Activated CD4-positive, alpha-beta memory T cell treated with anti-CD3 and anti-CD28 coated beads for 36 hours (primary cell): ENCODE measurements around the gene EVI2B. TPM values are rescaled to one million over a fixed set of nuclear protein-coding genes. Genes with fewer than 3 reads are reported as not detected.

Experiments used
- CTCF ChIA-PET: fragments of 350-600 bp; sonication (Branson Sonifier 250); formaldehyde crosslinking; loops from one replicate; lab custom pipeline; 2021; ENCODE audit warnings: antibody characterized with exemption, inconsistent platforms; lab: Charles Lee
- POLR2A ChIA-PET: fragments of 350-600 bp; sonication (Branson Sonifier 250); formaldehyde crosslinking; loops from one replicate; lab custom pipeline; 2021; ENCODE audit warnings: antibody characterized with exemption; lab: Charles Lee
- DNase-seq: peaks from one replicate; pipeline ENCODE4 v3.0.0-alpha.2; 2020
- H3K27ac Mint-ChIP-seq: one replicate; pipeline ENCODE4 v1.8.0; 2021; ENCODE audit warnings: mixed read lengths
- H3K27me3 Mint-ChIP-seq: one replicate; pipeline ENCODE4 v1.8.0; 2021; ENCODE audit warnings: mixed read lengths
- H3K36me3 Mint-ChIP-seq: one replicate; pipeline ENCODE4 v1.8.0; 2021; ENCODE audit warnings: mixed read lengths
- H3K4me1 Mint-ChIP-seq: one replicate; pipeline ENCODE4 v1.8.0; 2021; ENCODE audit warnings: low read depth, mixed read lengths
- H3K4me3 Mint-ChIP-seq: one replicate; pipeline ENCODE4 v1.8.0; 2021; ENCODE audit warnings: mild to moderate bottlenecking, mixed read lengths
- H3K9me3 Mint-ChIP-seq: one replicate; pipeline ENCODE4 v1.8.0; 2021; ENCODE audit warnings: mixed read lengths
- intact Hi-C: fragments of 100-400 bp; cut with micrococcal nuclease; formaldehyde crosslinking; loops from one replicate; pipeline ENCODE4 v1.15.1; 2023
- total RNA-seq, 2 experiments: library from RNA; stranded (reverse); gene quantifications; one replicate each; pipeline ENCODE4 v1.2.3, GENCODE V29; 2021

Gene EVI2B
- total RNA-seq, 2 experiments from 2014 or later = 14.1 to 15.9 TPM

DNA sequence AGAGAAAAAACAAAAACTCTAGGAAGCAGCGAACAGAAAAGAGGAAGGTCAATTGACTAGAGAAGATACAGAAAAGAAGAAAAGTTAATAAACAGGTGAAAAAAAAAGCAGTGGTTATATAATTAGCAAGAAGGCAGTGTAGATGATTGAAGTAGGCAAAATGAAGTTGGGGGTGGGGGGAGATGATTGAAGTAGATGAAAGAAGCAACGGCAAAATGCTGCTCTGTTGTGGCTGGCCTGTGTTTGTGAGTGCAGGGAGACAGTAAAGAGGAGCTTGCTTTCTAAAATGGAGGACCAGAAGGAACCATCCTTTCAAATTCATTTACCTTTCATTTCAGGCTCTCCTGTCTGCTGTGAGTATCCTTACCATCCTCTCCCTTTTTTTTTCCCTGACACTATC is 3.6 kb downstream of the EVI2B start:
- DNase-seq = peak; percentile 51
- peak overlapping the region; percentile 83 for H3K4me3 Mint-ChIP-seq
- H3K27ac Mint-ChIP-seq = peak overlapping the region; percentile 92
- no peaks in the 10 kb centered on the region for H3K27me3 Mint-ChIP-seq
- intact Hi-C loops = loop anchor here (1.0 to 5.0 kb wide), 2 partner anchors 11 to 338 kb away; partner anchors contain the start of genes EVI2A and RNF135
- H3K36me3 Mint-ChIP-seq = peaks cover 18% of the 10 kb centered on the region
- H3K9me3 Mint-ChIP-seq = no peaks in the 10 kb centered on the region
- H3K4me1 Mint-ChIP-seq = peaks cover 55% of the 10 kb centered on the region
- CTCF ChIA-PET = interaction anchor here (1.7 to 1.8 kb wide), 2 partner anchors 9 to 11 kb away, joined by 6 to 13 read pairs; partner anchors contain the start of gene EVI2A
- POLR2A ChIA-PET = interaction anchor here (4.5 kb wide), 1 partner anchor 9 kb away, joined by 106 read pairs; the partner anchor contains the start of gene EVI2A

DNA sequence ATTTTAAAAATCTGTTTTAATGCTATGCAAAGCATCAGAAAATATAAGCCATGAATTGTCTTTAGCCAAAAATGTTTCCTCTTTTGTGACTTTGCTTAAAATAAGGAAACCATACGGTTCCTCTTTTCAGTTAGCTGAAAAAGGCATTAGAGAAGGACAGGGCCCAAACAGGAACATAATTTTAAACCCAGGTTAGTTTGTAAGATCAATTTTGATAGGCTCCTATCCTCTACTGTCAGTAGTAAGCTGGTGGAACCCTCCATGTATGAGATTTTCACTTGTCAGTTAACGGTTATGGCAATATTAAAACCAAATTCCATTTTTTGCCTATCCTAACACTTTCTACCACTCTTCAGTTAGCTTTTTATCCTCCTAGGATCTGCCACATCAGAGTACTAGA is 4.3 kb downstream of the EVI2B start:
- Mint-ChIP-seq H3K36me3 (peaks cover 26% of the 10 kb centered on the region), H3K4me3 (peak overlapping the region; percentile 83), H3K27ac (peak overlapping the region; percentile 92), H3K4me1 (peaks cover 57% of the 10 kb centered on the region), H3K27me3 (no peaks in the 10 kb centered on the region), H3K9me3 (no peaks in the 10 kb centered on the region)
- ChIA-PET POLR2A (interaction anchor here (4.5 kb wide), 1 partner anchor 10 kb away, joined by 106 read pairs; the partner anchor contains the start of gene EVI2A), CTCF (interaction anchor here (1.7 kb wide), 1 partner anchor 10 kb away, joined by 13 read pairs; no protein-coding TSS in a partner anchor)
- intact Hi-C loops = loop anchor here (2.0 kb wide), 1 partner anchor 63 kb away; no protein-coding TSS in a partner anchor
- DNase-seq = no peak

DNA sequence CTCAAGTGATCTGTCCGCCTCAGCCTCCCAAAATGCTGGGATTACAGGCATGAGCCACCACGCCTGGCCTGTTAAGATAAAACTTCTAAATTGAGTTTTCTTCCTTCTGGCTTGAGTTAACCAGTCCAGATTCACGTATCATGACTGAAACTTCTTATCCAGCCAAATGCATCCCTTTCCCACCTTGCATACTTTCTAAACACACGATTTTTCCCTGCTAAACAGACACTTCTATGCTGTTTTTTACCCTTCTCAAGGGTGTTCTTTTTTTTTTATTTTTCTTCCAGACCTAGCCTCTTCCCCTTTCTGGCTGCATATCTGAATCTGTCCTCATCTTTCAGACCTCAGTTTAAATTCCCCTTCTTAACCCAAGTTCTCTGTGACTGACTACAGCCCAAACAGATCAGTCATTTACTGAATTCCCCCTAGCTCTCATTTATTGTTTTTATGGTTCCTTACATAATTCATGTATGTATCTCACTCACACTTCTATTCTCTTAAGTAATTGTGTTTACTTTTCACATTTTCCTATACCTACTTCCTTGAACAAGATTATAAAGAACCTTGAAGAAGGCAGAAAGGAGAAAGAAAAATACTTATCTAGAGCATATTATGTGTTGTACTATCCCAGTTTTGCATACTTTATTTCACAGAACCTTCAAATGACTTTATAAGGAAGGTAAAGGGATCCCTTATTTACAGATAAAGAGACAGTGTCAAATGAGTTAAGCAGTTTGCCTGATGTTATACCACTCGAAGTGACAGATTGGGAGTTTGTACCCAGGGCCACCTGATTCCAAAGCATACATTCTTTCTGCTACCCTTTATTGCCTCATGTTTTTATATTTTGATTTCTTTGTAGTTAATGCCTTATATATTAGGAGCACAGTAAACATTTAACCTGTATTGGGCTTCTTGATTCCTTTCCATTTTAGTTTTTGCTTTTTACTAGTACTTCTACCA is 5.2 kb downstream of the EVI2B start:
- peaks cover 57% of the 10 kb centered on the region for H3K4me1 Mint-ChIP-seq
- H3K36me3 Mint-ChIP-seq = peaks cover 31% of the 10 kb centered on the region
- no peaks in the 10 kb centered on the region for H3K9me3 Mint-ChIP-seq
- ChIA-PET CTCF (no interaction called here), POLR2A (interaction anchor here (4.5 kb wide), 1 partner anchor 11 kb away, joined by 106 read pairs; the partner anchor contains the start of gene EVI2A)
- H3K4me3 Mint-ChIP-seq = peak overlapping the region; percentile 65
- H3K27me3 Mint-ChIP-seq = no peaks in the 10 kb centered on the region
- intact Hi-C loops = loop anchor here (2.0 kb wide), 1 partner anchor 64 kb away; no protein-coding TSS in a partner anchor
- DNase-seq = no peak
- peak overlapping the region; percentile 92 for H3K27ac Mint-ChIP-seq

DNA sequence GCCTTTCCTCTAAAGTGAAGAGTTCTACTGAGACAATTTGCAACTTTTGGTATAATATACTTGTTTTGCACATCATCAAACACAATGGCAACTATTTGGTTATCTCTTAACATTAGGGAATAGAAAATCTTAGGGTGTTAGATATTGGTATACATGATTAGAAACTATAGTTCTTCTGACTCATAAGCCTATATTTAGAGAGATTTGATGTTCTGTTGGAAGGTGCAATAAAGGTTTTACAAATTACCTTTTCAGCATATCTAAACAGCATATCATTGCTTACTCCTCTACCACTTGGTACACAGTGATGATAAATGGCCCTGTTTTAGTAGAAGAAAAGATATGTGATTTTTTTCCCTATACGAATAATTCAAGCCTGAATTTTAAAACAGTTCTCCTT is 6.2 kb downstream of the EVI2B start:
- peaks cover 62% of the 10 kb centered on the region for H3K4me1 Mint-ChIP-seq
- POLR2A ChIA-PET = interaction anchor here (1.0 kb wide), 1 partner anchor 12 kb away, joined by 8 read pairs; no protein-coding TSS in a partner anchor

DNA sequence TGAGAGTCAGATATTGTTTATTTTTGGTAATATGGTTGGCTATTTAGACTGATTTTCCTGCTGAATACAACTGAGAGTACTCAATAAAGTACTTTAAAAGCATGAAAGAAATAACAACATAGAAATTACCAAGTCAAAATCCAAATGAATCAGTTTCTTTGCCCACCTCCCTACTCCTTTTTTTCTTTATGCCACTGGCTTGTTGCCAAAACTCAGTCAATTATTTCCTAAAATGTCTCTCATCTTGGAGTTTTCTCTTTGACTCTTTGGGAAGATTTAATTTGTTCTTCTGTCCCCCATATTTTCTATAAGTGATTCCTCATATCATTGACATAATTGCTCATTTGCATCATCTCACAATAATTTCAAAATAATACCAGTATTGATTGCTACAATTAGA is 14.2 kb downstream of the EVI2B start:
- no peaks in the 10 kb centered on the region for H3K27me3 Mint-ChIP-seq
- peaks cover 28% of the 10 kb centered on the region for H3K4me1 Mint-ChIP-seq
- no peak overlapping the region for H3K27ac Mint-ChIP-seq
- no peak for DNase-seq
- H3K9me3 Mint-ChIP-seq = peaks cover 3% of the 10 kb centered on the region
- intact Hi-C loops = no loop called here
- ChIA-PET POLR2A (no interaction called here), CTCF (no interaction called here)
- H3K36me3 Mint-ChIP-seq = peaks cover 19% of the 10 kb centered on the region
- H3K4me3 Mint-ChIP-seq = no peak overlapping the region

More for the DNA sequence above, 6.2 kb downstream of the EVI2B start:
- Mint-ChIP-seq H3K36me3 (peaks cover 41% of the 10 kb centered on the region), H3K9me3 (peaks cover 3% of the 10 kb centered on the region), H3K27ac (peak overlapping the region; percentile 92), H3K4me3 (peak overlapping the region; percentile 30), H3K27me3 (no peaks in the 10 kb centered on the region)
- intact Hi-C loops = loop anchor here (2.0 kb wide), 2 partner anchors 13 to 65 kb away; partner anchors contain the start of gene EVI2A
- CTCF ChIA-PET = no interaction called here
- no peak for DNase-seq

DNA sequence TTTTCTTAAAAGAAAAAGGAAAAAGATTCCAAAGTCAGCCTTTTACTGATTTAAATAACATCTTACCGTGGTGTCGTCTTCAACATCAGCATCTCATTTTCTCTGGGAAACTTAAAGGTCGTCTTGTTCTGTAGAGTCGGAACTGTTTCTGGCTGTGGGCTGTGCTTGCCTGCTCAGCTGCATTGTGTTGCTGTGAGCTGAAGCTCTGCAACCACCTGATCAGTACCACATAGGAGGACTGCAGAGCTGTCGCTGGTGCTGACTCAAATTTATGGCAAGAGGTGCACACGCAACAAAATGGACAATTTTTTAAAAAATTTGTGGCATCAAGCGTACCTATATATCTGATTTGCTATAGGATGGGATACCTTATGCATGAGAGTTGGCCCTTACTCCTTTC is 16.8 kb downstream of the EVI2B start, which contains the start of gene OMG:
OMG (minus strand) TSS at position 150 of the 400 bp plus-strand sequence. CDS start 908 bp downstream, outside the sequence.
- peaks cover 15% of the 10 kb centered on the region for H3K4me1 Mint-ChIP-seq
- no peaks in the 10 kb centered on the region for H3K36me3 Mint-ChIP-seq
- intact Hi-C loops = no loop called here

DNA sequence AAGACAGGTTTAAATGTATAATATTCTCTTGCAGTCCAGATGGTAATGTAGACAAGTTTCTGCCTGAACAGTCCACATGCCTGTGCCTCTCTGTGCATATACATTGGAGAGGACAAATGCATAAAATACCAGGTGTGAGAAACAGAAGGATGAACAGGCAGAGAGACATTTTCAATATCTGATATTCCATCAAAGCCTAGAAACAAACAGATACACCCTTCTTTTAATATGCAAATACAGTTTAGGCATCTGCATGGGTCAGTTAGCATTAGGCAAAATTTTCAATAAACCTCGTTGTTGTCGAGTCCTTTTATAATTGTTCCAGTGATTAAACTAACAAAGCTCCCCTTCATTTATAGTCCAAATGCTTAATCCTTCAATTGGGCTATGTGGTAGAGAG is 17.7 kb downstream of the EVI2B start:
- no peaks in the 10 kb centered on the region for H3K9me3 Mint-ChIP-seq
- no peak for DNase-seq
- H3K27me3 Mint-ChIP-seq = no peaks in the 10 kb centered on the region
- intact Hi-C loops = no loop called here
- POLR2A ChIA-PET = no interaction called here
- no peaks in the 10 kb centered on the region for H3K36me3 Mint-ChIP-seq
- CTCF ChIA-PET = no interaction called here
- peaks cover 7% of the 10 kb centered on the region for H3K4me1 Mint-ChIP-seq
- no peak overlapping the region for H3K4me3 Mint-ChIP-seq
- H3K27ac Mint-ChIP-seq = no peak overlapping the region

More for the DNA sequence above, 16.8 kb downstream of the EVI2B start, which contains the start of gene OMG:
- Mint-ChIP-seq H3K4me3 (no peak within 1 kb of the TSS), H3K9me3 (no peaks in the 10 kb centered on the region), H3K27ac (no peak within 1 kb of the TSS), H3K27me3 (no peaks in the 10 kb centered on the region)
- CTCF ChIA-PET = no interaction called here
- POLR2A ChIA-PET = no interaction called here
- DNase-seq = no peak

DNA sequence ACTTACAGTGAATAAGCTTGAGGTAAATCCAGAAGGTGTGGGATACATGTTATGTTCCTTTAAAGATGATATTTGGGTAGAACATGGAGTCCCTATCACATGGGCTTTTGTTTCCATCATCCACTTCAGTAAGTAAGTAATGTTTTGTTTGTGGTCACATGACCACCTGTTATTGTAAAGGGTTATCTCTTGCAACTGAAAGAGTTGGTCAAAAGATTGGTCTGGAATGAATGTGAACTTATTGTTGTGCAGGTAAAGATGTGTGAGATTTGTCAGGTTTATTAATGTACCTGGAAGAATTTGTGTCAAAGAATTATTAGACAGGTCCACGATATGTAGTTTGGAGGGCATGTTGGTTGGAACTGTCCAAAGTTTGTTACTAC is 18.4 kb downstream of the EVI2B start:
- POLR2A ChIA-PET = no interaction called here
- Mint-ChIP-seq H3K9me3 (no peaks in the 10 kb centered on the region), H3K36me3 (no peaks in the 10 kb centered on the region), H3K4me1 (peaks cover 2% of the 10 kb centered on the region), H3K27ac (no peak overlapping the region), H3K4me3 (no peak overlapping the region), H3K27me3 (no peaks in the 10 kb centered on the region)
- CTCF ChIA-PET = no interaction called here
- DNase-seq = no peak
- intact Hi-C loops = no loop called here

DNA sequence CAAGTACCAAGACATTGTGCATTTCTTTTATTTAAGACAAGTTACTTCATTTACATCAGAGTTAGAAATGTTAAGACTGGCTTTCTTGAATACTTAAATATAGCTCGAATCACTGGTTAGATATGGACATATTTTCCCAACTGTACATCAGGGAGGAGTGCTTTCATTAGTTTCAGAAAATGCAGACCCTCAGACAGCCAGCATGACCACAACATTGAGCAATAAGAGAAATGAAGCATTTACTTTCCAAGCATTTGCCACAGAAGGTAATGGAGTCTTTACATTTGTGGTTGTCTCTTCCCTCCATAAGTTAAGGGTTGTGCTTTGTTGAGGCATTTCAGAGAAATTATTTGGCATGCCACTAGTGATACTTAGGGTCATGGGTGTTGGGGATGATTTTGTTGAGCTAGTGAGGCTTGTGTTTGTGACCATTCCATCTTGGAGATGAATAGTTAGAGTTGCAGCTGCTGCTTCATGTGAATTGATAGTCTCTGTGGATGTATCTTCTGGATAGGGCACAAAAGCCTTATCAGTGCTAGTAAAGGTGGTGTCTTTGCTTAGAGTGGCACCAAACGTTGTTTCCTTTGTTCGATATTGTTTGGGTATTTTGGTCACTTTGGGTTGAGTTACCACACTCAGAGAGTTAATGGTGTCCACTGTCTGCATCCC is 18.9 kb downstream of the EVI2B start:
- POLR2A ChIA-PET = no interaction called here
- CTCF ChIA-PET = no interaction called here
- no peaks in the 10 kb centered on the region for H3K27me3 Mint-ChIP-seq
- no peak overlapping the region for H3K4me3 Mint-ChIP-seq
- no peak overlapping the region for H3K27ac Mint-ChIP-seq
- peaks cover 3% of the 10 kb centered on the region for H3K4me1 Mint-ChIP-seq
- DNase-seq = no peak
- no peaks in the 10 kb centered on the region for H3K9me3 Mint-ChIP-seq
- no peaks in the 10 kb centered on the region for H3K36me3 Mint-ChIP-seq
- intact Hi-C loops = no loop called here

DNA sequence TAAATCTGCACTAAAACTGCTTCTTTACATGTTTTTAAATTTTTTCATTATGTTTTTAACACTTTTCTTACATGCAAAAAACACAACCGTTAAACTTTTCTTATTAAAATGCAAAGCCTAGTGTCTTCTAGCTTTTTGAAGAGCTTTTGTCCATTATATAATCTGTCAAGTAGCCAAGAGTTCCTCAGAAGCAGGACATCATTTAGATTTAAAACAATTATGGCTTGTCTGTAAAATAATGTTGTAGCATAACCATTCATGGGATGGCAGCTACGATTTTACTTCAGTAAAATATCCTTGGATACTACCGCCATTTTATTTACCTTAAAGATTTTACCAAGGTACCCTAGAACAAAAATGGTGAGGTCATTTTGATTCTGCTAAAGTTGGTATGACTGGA is 19.6 kb downstream of the EVI2B start:
- intact Hi-C loops = no loop called here
- Mint-ChIP-seq H3K9me3 (no peaks in the 10 kb centered on the region), H3K4me1 (peaks cover 3% of the 10 kb centered on the region), H3K27ac (no peak overlapping the region), H3K27me3 (no peaks in the 10 kb centered on the region), H3K4me3 (no peak overlapping the region), H3K36me3 (no peaks in the 10 kb centered on the region)
- ChIA-PET CTCF (no interaction called here), POLR2A (no interaction called here)
- DNase-seq = no peak

DNA sequence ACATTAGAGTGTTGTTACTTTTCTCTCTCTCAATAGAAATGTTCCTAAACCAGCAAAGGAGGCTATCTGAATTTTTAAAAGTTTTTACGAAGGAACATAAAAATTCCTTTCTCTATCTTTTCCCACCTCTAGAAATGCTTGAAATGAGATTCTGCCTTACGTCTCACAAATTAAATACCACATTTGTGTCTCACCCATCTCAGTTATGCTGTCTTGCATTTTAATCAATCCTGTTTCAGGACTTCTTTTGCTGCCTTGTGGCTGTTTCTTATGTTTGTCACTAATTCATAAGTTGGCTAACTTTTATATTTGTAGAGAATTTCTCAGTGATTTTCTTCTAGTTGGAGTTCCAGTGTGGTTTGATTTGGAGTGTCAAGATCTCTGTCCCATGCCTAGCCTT is 20.3 kb downstream of the EVI2B start:
- H3K27ac Mint-ChIP-seq = no peak overlapping the region
- H3K4me3 Mint-ChIP-seq = no peak overlapping the region
- no peak for DNase-seq
- no peaks in the 10 kb centered on the region for H3K36me3 Mint-ChIP-seq
- ChIA-PET CTCF (no interaction called here), POLR2A (no interaction called here)
- H3K27me3 Mint-ChIP-seq = no peaks in the 10 kb centered on the region
- peaks cover 5% of the 10 kb centered on the region for H3K4me1 Mint-ChIP-seq
- intact Hi-C loops = no loop called here
- H3K9me3 Mint-ChIP-seq = no peaks in the 10 kb centered on the region

DNA sequence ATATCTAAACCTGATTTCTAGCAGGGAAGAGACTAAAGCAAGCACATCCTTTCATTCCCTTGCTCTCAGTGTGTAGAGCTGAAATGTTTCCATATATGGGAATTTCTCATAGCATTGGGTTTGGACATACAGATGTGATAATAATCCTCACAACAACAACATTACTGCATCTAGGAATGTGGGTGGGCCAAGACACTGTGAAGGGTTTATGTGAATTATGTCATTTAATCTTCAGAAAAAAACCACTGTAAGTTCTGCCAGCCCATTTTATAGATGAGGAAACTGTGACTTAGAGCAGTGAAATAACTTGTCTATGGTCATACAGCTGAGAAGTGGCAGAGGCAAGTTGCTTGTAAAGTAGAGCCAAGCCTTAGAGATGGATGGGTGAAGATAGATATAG is 22.0 kb downstream of the EVI2B start:
- CTCF ChIA-PET = no interaction called here

More for the DNA sequence above, 22.0 kb downstream of the EVI2B start:
- DNase-seq = no peak
- intact Hi-C loops = no loop called here
- H3K27ac Mint-ChIP-seq = no peak overlapping the region
- no peak overlapping the region for H3K4me3 Mint-ChIP-seq
- peaks cover 5% of the 10 kb centered on the region for H3K4me1 Mint-ChIP-seq
- POLR2A ChIA-PET = no interaction called here
- H3K9me3 Mint-ChIP-seq = no peaks in the 10 kb centered on the region
- no peaks in the 10 kb centered on the region for H3K27me3 Mint-ChIP-seq
- H3K36me3 Mint-ChIP-seq = peaks cover 4% of the 10 kb centered on the region
